HTR-8/SVneo (cell line): ENCODE results near the gene RNF213.

Experiments used
- DNase-seq: peaks from one replicate; pipeline ENCODE4 v3.0.0; 2011; ENCODE audit warnings: low spot score, mixed read lengths; ENCODE audit not compliant: insufficient read length
- FAIRE-seq: peaks from 2 replicates; lab custom pipeline; 2011; peaks lifted over from hg19 to GRCh38; lab: Jason Lieb, UNC

The RNF213 gene

GRCh38 chr17:80441133-80441578, 180.5 kb downstream of the RNF213 start:
- DNase-seq (peak; percentile 57), FAIRE-seq (no peak)

- FAIRE-seq = no peak
- DNase-seq = no peak
Observed at GRCh38 chr17:80441598-80442322, 181.1 kb downstream of the RNF213 start.

- FAIRE-seq (no peak), DNase-seq (no peak)
Observed at GRCh38 chr17:80442323-80442659, 181.6 kb downstream of the RNF213 start.

GRCh38 chr17:80442764-80443163, 182.1 kb downstream of the RNF213 start:
- no peak for FAIRE-seq
- no peak for DNase-seq

GRCh38 chr17:80443498-80443897, 182.8 kb downstream of the RNF213 start:
- no peak for DNase-seq
- FAIRE-seq = no peak

- no peak for DNase-seq
Observed at GRCh38 chr17:80443916-80444643, 183.4 kb downstream of the RNF213 start.

GRCh38 chr17:80444644-80444979, 184.0 kb downstream of the RNF213 start:
- FAIRE-seq (no peak), DNase-seq (no peak)

More at GRCh38 chr17:80443916-80444643, 183.4 kb downstream of the RNF213 start:
- no peak for FAIRE-seq

- DNase-seq = no peak
- no peak for FAIRE-seq
Observed at GRCh38 chr17:80445007-80445725, 184.5 kb downstream of the RNF213 start.

GRCh38 chr17:80445726-80446110, 185.1 kb downstream of the RNF213 start:
- DNase-seq (no peak), FAIRE-seq (no peak)

GRCh38 chr17:80446645-80447405, 186.2 kb downstream of the RNF213 start:
- peak; percentile 23 for DNase-seq
- FAIRE-seq = peak; percentile 85

- DNase-seq = no peak
Observed at GRCh38 chr17:80447790-80448189, 187.1 kb downstream of the RNF213 start.

More at GRCh38 chr17:80447790-80448189, 187.1 kb downstream of the RNF213 start:
- no peak for FAIRE-seq
